ENCODE measurements around the gene TOE1. TPM values are rescaled to one million over a fixed set of nuclear protein-coding genes. Genes with fewer than 3 reads are reported as not detected.

Gene TOE1
- total and polyA plus RNA-seq, 2 donors (not counting 1 experiment from before 2014, with no cell fraction given): 24.7 to 28.6 TPM

GRCh38 chr1:45379524-45379923 lies 39.6 kb downstream of the TOE1 start:
- Histone ChIP-seq H3K36me3 (replicated peaks in 1 of 2; ENCODE audit: control extremely low read depth in 1 of 2, control insufficient read depth in 1 of 2, extremely low read depth in 1 of 2, insufficient read depth in 2 of 2, low read length in 1 of 2) (no peaks in the 10 kb centered on the region), H3K27ac (ENCODE audit: low read length in 2 of 2) (no peak overlapping the region), H3K9ac (ENCODE audit: low read length) (no peak overlapping the region), H3K9me3 (ENCODE audit: control extremely low read depth in 1 of 3, control insufficient read depth in 2 of 3, insufficient read depth in 1 of 3, low read length in 2 of 3) (no peaks in the 10 kb centered on the region), H3K4me3 (ENCODE audit: control extremely low read depth in 1 of 5, extremely low read depth in 1 of 5, insufficient read depth in 1 of 5, low read depth in 2 of 5, low read length in 4 of 5) (no peak overlapping the region), H3K27me3 (replicated peaks in 1 of 4; ENCODE audit: control extremely low read depth in 1 of 4, control insufficient read depth in 3 of 4, insufficient read depth in 4 of 4, low read length in 3 of 4) (no peaks in the 10 kb centered on the region), H4K20me1 (ENCODE audit: control insufficient read depth, insufficient read depth, low read length, poor library complexity, severe bottlenecking) (no peaks in the 10 kb centered on the region), H3K4me1 (ENCODE audit: control insufficient read depth in 2 of 2, insufficient read depth in 2 of 2, low read length in 2 of 2) (peaks cover 4 to 9% of the 10 kb centered on the region in 2 donors), H3K79me2 (ENCODE audit: control insufficient read depth, insufficient read depth, low read length) (no peaks in the 10 kb centered on the region), H3K4me2 (replicated peaks; ENCODE audit: low read depth, low read length, poor library complexity, severe bottlenecking) (no peak overlapping the region), H2AFZ (ENCODE audit: insufficient read depth, low read depth, low read length, poor library complexity, severe bottlenecking) (no peak overlapping the region)
- no peaks in the 10 kb centered on the region for H3K27me3 Mint-ChIP-seq
- no peak overlapping the region for H3K27ac Mint-ChIP-seq
- no peak overlapping the region for H3K4me3 Mint-ChIP-seq
- WGBS (ENCODE audit: insufficient coverage): 100% methylated on average over 1 of the region's 6 CpGs
- TF ChIP-seq EZH2 (IDR thresholded peaks at IDR 0.05; ENCODE audit: borderline replicate concordance, insufficient read depth, low read depth, low read length, poor library complexity, severe bottlenecking) (no peak), CTCF (IDR thresholded peaks at IDR 0.05) (no peak)
- ATAC-seq (ENCODE audit: low read depth): no peak
- no peak for DNase-seq
- no peaks in the 10 kb centered on the region for H3K9me3 Mint-ChIP-seq (ENCODE audit: insufficient read depth)
- ChIA-PET POLR2A (no interaction called here), CTCF (interaction anchor here (2.2 to 2.5 kb wide), 2 partner anchors 19 to 114 kb away, joined by 5 to 11 read pairs; no protein-coding TSS in a partner anchor)
- peaks cover 13% of the 10 kb centered on the region for H3K4me1 Mint-ChIP-seq
- intact Hi-C loops (cut with micrococcal nuclease): no loop called here

DNA sequence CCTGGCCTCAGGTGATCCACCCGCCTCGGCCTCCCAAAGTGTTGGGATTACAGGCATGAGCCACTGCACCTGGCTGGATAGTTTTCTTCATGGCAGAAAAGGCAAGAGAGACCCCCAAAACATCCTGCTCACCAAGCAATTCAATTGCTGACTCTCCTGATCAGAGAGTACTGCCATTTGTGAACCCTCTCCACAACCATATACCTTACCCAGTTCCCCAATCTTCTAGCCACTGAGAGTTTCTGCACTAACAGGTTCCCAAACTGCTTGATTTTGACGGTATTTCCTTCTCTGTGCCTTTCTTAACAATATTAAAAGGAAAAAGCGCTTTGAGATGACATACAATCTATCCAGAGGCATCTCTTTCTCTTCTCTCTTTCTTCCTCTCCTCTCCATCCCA lies 40.2 kb downstream of the TOE1 start:
- no peaks in the 10 kb centered on the region for H3K79me2 ChIP-seq (ENCODE audit: control insufficient read depth, insufficient read depth, low read length)
- ChIA-PET POLR2A (no interaction called here), CTCF (interaction anchor here (2.5 kb wide), 1 partner anchor 19 kb away, joined by 11 read pairs; no protein-coding TSS in a partner anchor)
- intact Hi-C loops (cut with micrococcal nuclease): no loop called here
- Mint-ChIP-seq H3K27me3 (no peaks in the 10 kb centered on the region), H3K27ac (no peak overlapping the region), H3K4me3 (no peak overlapping the region), H3K9me3 (ENCODE audit: insufficient read depth) (no peaks in the 10 kb centered on the region), H3K4me1 (peaks cover 7% of the 10 kb centered on the region)
- 100% methylated on average over 1 of the region's 4 CpGs for WGBS (ENCODE audit: insufficient coverage)
- ATAC-seq (ENCODE audit: low read depth) (no peak), DNase-seq (no peak)
- H3K9me3 ChIP-seq (ENCODE audit: control extremely low read depth in 1 of 3, control insufficient read depth in 2 of 3, insufficient read depth in 1 of 3, low read length in 2 of 3): no peaks in the 10 kb centered on the region
- H3K27ac ChIP-seq (ENCODE audit: low read length in 2 of 2): no peak overlapping the region
- no peak for TF ChIP-seq EZH2 (IDR thresholded peaks at IDR 0.05; ENCODE audit: borderline replicate concordance, insufficient read depth, low read depth, low read length, poor library complexity, severe bottlenecking)
- no peak for TF ChIP-seq CTCF (IDR thresholded peaks at IDR 0.05)
- H2AFZ ChIP-seq (ENCODE audit: insufficient read depth, low read depth, low read length, poor library complexity, severe bottlenecking): no peak overlapping the region
- no peak overlapping the region for H3K4me3 ChIP-seq (ENCODE audit: control extremely low read depth in 1 of 5, extremely low read depth in 1 of 5, insufficient read depth in 1 of 5, low read depth in 2 of 5, low read length in 4 of 5)
- no peak overlapping the region for H3K4me2 ChIP-seq (replicated peaks; ENCODE audit: low read depth, low read length, poor library complexity, severe bottlenecking)
- H3K27me3 ChIP-seq (replicated peaks in 1 of 4; ENCODE audit: control extremely low read depth in 1 of 4, control insufficient read depth in 3 of 4, insufficient read depth in 4 of 4, low read length in 3 of 4): no peaks in the 10 kb centered on the region
- H3K36me3 ChIP-seq (replicated peaks in 1 of 2; ENCODE audit: control extremely low read depth in 1 of 2, control insufficient read depth in 1 of 2, extremely low read depth in 1 of 2, insufficient read depth in 2 of 2, low read length in 1 of 2): no peaks in the 10 kb centered on the region
- no peaks in the 10 kb centered on the region for H4K20me1 ChIP-seq (ENCODE audit: control insufficient read depth, insufficient read depth, low read length, poor library complexity, severe bottlenecking)
- no peak overlapping the region for H3K9ac ChIP-seq (ENCODE audit: low read length)
- H3K4me1 ChIP-seq (ENCODE audit: control insufficient read depth in 2 of 2, insufficient read depth in 2 of 2, low read length in 2 of 2): peaks cover 3% of the 10 kb centered on the region in 2 donors
